ENCODE data around the gene MCC.

GRCh38 chr5:113340537-113340936, 147.7 kb downstream of the MCC start:
- TF ChIP-seq YY1 (IDR thresholded peaks at IDR 0.05; ENCODE audit: insufficient read depth, insufficient read length) = no peak
- TF ChIP-seq ZNF274 (IDR thresholded peaks at IDR 0.05; ENCODE audit: low read depth, low read length) = no peak
